ENCODE results near the gene DLG5.

GRCh38 chr10:77940225-77940624 is 13.7 kb upstream of the DLG5 start:
- no peak for TF ChIP-seq POLR2A (IDR thresholded peaks at IDR 0.05; ENCODE audit: low read length)
- no peak for TF ChIP-seq GATA1 (IDR thresholded peaks at IDR 0.05; ENCODE audit: low read depth, low read length)

Measured in erythroblast (primary cell).